ENCODE measurements around the gene OTOA.

Gene OTOA

GRCh38 chr16:21637032-21637968, 26.5 kb upstream of the OTOA start:
- no peak for TF ChIP-seq CTCF (IDR thresholded peaks at IDR 0.05; ENCODE audit: low read depth, low read length)
- no peak for DNase-seq (ENCODE audit: extremely low read depth, low read depth)

GRCh38 chr16:21638573-21638975, 25.2 kb upstream of the OTOA start:
- DNase-seq (ENCODE audit: extremely low read depth, low read depth): no peak
- TF ChIP-seq CTCF (IDR thresholded peaks at IDR 0.05; ENCODE audit: low read depth, low read length): no peak

- TF ChIP-seq CTCF (IDR thresholded peaks at IDR 0.05; ENCODE audit: low read depth, low read length): no peak
- DNase-seq (ENCODE audit: extremely low read depth, low read depth): no peak
Observed at GRCh38 chr16:21639493-21639892, 24.3 kb upstream of the OTOA start.

GRCh38 chr16:21641916-21642315, 21.9 kb upstream of the OTOA start:
- no peak for TF ChIP-seq CTCF (IDR thresholded peaks at IDR 0.05; ENCODE audit: low read depth, low read length)
- no peak for DNase-seq (ENCODE audit: extremely low read depth, low read depth)

- TF ChIP-seq CTCF (IDR thresholded peaks at IDR 0.05; ENCODE audit: low read depth, low read length): no peak
- DNase-seq (ENCODE audit: extremely low read depth, low read depth): no peak
Observed at GRCh38 chr16:21642861-21643260, 20.9 kb upstream of the OTOA start.

GRCh38 chr16:21643785-21644184, 20.0 kb upstream of the OTOA start:
- no peak for DNase-seq (ENCODE audit: extremely low read depth, low read depth)
- TF ChIP-seq CTCF (IDR thresholded peaks at IDR 0.05; ENCODE audit: low read depth, low read length): no peak

GRCh38 chr16:21644674-21645073, 19.1 kb upstream of the OTOA start:
- TF ChIP-seq CTCF (IDR thresholded peaks at IDR 0.05; ENCODE audit: low read depth, low read length): no peak
- no peak for DNase-seq (ENCODE audit: extremely low read depth, low read depth)
